ENCODE results near the gene BMPR1B. TPM values are rescaled to one million over a fixed set of nuclear protein-coding genes. Genes with fewer than 3 reads are reported as not detected.
A peak's percentile ranks its signal among the peaks of the same experiment; 100 is the strongest.

BMPR1B gene
- polyA plus RNA-seq (2013): 3.5 TPM

DNA sequence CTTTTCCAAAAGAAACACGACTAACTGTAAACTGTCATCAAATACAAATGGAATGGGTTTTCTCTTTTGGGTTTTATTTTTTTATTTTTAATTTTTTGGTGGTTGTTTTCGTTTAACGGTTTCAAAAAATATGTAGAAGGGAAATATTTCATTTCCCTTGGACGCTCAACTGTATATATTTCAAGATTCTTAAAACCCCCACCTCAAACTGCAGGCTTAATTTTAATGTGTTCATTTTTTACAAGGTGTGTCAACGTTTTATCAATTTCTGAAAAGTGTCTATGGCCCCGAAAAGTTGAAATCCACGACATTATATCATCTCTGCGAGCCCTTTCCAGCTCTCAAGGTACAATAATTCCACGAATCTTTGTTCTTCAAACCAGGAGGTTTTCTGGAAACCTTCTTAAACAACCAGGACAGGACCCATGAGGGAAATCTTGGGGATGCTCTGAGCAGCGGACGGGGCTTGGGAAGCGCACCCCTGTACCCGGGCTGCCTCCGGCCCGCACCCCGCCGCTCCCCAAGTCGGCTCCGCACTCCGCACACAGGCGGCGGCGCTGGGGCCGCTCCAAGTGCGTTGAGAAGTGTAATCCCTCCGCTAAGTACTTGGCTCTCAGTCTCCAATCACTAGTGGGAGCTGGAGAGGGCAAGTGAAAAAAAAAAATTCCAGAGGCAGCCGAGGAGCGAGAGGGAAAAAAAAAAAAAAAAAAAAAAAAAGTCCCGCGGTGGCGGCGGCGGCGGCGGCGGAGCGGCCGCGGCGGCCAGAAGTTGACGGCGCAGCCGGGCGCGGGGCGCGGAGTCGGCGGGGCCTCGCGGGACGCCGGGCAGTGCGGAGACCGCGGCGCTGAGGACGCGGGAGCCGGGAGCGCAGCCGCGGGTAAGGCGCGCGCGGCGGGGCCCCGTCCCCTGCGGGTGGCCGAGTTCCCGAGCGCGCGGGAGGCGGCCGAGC, at the start of gene BMPR1B:
Gene BMPR1B (plus strand): TSS at position 764 of the 949 bp plus-strand sequence. CDS start 346,470 bp downstream, outside the sequence.
- POLR2A ChIA-PET: interaction anchor here (0.7 kb wide), 1 partner anchor 57 kb away, joined by 6 read pairs; no protein-coding TSS in a partner anchor
- 1% methylated on average over 52 of the region's 77 CpGs for WGBS (ENCODE audit: insufficient coverage)
- peaks cover 16 to 69% (median 39%) of the 10 kb centered on the region in 5 experiments for H3K27me3 ChIP-seq (replicated peaks in 2 of 5; ENCODE audit: control insufficient read depth in 4 of 5, insufficient read depth in 5 of 5, low read length in 4 of 5)

DNA sequence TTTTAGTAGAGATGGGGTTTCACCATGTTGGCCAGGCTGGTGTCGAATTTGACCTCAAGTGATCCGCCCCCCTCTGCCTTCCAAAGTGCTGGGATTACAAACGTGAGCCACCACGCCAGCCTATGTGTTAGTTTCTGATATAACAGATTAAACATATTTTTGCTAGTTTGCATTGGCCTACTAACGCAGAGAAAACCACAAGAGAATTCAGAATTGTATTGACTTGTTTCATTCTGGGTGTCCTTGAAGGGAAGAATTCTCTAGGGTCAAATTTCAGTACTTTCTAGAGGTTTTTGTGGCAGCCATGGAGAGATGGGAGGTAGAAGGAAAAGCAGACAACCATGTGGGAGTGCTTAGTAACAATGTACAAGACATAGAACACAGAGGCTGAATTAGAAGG, 46.1 kb upstream of the BMPR1B start:
- H3K27me3 ChIP-seq (replicated peaks in 2 of 5; ENCODE audit: control insufficient read depth in 4 of 5, insufficient read depth in 5 of 5, low read length in 4 of 5): no peaks in the 10 kb centered on the region
- POLR2A ChIA-PET: no interaction called here

More for the DNA sequence above, at the start of gene BMPR1B:
- CTCF ChIA-PET: interaction anchor here (0.7 kb wide), 1 partner anchor 136 kb away, joined by 3 read pairs; no protein-coding TSS in a partner anchor
- Histone ChIP-seq H3K27ac (ENCODE audit: insufficient read depth in 1 of 2, low read depth in 1 of 2, low read length in 2 of 2, poor library complexity in 1 of 2, severe bottlenecking in 2 of 2) (no peak within 1 kb of the TSS), H3K4me3 (ENCODE audit: control insufficient read depth in 1 of 7, extremely low read depth in 1 of 7, insufficient read depth in 4 of 7, low read depth in 2 of 7, low read length in 6 of 7) (peak within 1 kb of the TSS in 6 of 7 experiments; percentile 41 to 73 (median 60)), H3K36me3 (ENCODE audit: control insufficient read depth in 4 of 4, insufficient read depth in 4 of 4, low read length in 3 of 4) (no peaks in the 10 kb centered on the region), H3K9me3 (ENCODE audit: control extremely low read depth in 1 of 5, control insufficient read depth in 4 of 5, insufficient read depth in 2 of 5, low read depth in 1 of 5, low read length in 4 of 5) (no peaks in the 10 kb centered on the region), H3K4me1 (ENCODE audit: control extremely low read depth in 1 of 4, control insufficient read depth in 4 of 4, insufficient read depth in 4 of 4, low read length in 3 of 4) (peaks cover 0 to 15% (median 13%) of the 10 kb centered on the region in 4 experiments)
- peak; percentile 15 to 56 (median 37) for DNase-seq

DNA sequence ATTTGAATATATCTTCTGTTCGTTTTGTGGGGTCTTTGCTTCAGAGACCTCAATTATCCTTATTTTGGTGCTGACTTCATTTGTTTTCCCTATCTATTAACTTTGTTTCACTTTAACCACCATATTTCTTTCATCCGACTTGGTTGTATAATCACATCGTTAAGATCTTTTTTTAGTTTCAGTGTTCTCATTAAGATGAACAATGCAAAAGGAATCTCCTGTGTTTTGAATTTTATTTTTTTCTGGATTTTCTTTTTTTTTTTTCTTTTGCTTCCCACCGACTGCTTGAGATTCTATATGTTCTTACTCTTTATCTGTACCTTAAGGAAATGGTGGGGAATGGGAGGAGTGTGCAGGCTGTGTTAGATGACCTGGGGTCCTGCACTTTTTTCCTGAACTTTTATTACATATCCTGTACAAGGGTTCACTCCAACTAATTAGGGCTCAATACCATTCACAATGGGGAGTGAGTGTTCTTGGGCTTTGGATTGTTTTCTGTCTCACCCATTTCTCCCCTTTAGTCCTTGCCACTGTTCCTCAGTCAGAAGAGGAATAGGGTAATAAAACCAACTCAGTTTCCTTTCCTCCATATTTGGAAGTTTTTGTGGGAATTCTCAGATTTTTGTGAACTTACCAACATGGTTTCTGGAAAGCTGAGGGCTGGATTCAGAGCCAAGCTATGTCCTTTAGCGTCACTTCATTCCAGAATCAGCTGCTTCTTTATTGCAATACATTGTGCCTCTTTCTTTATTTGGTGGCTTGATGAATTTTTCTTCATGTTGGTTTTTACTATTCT, 43.2 kb upstream of the BMPR1B start:
- Histone ChIP-seq H3K27me3 (replicated peaks in 2 of 5; ENCODE audit: control insufficient read depth in 4 of 5, insufficient read depth in 5 of 5, low read length in 4 of 5) (no peaks in the 10 kb centered on the region), H3K36me3 (ENCODE audit: control insufficient read depth in 4 of 4, insufficient read depth in 4 of 4, low read length in 3 of 4) (no peaks in the 10 kb centered on the region), H3K4me3 (ENCODE audit: control insufficient read depth in 1 of 7, extremely low read depth in 1 of 7, insufficient read depth in 4 of 7, low read depth in 2 of 7, low read length in 6 of 7) (no peak overlapping the region), H3K4me1 (ENCODE audit: control extremely low read depth in 1 of 4, control insufficient read depth in 4 of 4, insufficient read depth in 4 of 4, low read length in 3 of 4) (no peaks in the 10 kb centered on the region), H3K9me3 (ENCODE audit: control extremely low read depth in 1 of 5, control insufficient read depth in 4 of 5, insufficient read depth in 2 of 5, low read depth in 1 of 5, low read length in 4 of 5) (no peaks in the 10 kb centered on the region), H3K27ac (ENCODE audit: insufficient read depth in 1 of 2, low read depth in 1 of 2, low read length in 2 of 2, poor library complexity in 1 of 2, severe bottlenecking in 2 of 2) (no peak overlapping the region)
- ChIA-PET CTCF (no interaction called here), POLR2A (no interaction called here)
- no CpG with 5 or more reads among the region's 5 CpGs for whole genome bisulfite sequencing (ENCODE audit: insufficient coverage)
- DNase-seq: no peak

More for the DNA sequence above, 46.1 kb upstream of the BMPR1B start:
- CTCF ChIA-PET: no interaction called here
- no peaks in the 10 kb centered on the region for H3K4me1 ChIP-seq (ENCODE audit: control extremely low read depth in 1 of 4, control insufficient read depth in 4 of 4, insufficient read depth in 4 of 4, low read length in 3 of 4)
- no peak overlapping the region for H3K27ac ChIP-seq (ENCODE audit: insufficient read depth in 1 of 2, low read depth in 1 of 2, low read length in 2 of 2, poor library complexity in 1 of 2, severe bottlenecking in 2 of 2)
- H3K36me3 ChIP-seq (ENCODE audit: control insufficient read depth in 4 of 4, insufficient read depth in 4 of 4, low read length in 3 of 4): no peaks in the 10 kb centered on the region
- no peak for DNase-seq
- H3K9me3 ChIP-seq (ENCODE audit: control extremely low read depth in 1 of 5, control insufficient read depth in 4 of 5, insufficient read depth in 2 of 5, low read depth in 1 of 5, low read length in 4 of 5): no peaks in the 10 kb centered on the region
- WGBS (ENCODE audit: insufficient coverage): no CpG with 5 or more reads among the region's 5 CpGs
- H3K4me3 ChIP-seq (ENCODE audit: control insufficient read depth in 1 of 7, extremely low read depth in 1 of 7, insufficient read depth in 4 of 7, low read depth in 2 of 7, low read length in 6 of 7): no peak overlapping the region

DNA sequence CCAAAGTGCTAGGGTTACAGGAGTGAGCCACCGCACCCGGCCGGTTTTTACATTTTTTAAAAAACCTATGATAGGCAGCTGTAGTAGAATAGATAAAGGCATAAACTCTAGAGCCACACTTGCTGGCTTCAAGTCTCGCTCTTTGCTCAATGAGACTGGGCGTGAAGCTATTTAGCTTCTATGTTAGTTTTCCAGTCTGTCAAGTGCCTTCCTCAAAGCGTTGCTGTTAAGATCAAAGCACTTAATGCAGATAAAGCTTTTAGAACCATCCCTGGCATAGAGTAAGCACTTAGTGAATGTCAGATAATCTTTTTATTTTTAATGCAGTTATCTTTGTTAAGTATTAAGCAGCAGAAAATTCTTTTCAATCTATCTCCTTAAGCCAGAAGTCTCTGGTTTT, 42.0 kb upstream of the BMPR1B start:
- 93% methylated on average over 4 of the region's 6 CpGs for WGBS (ENCODE audit: insufficient coverage)
- Histone ChIP-seq H3K36me3 (ENCODE audit: control insufficient read depth in 4 of 4, insufficient read depth in 4 of 4, low read length in 3 of 4) (no peaks in the 10 kb centered on the region), H3K4me1 (ENCODE audit: control extremely low read depth in 1 of 4, control insufficient read depth in 4 of 4, insufficient read depth in 4 of 4, low read length in 3 of 4) (no peaks in the 10 kb centered on the region), H3K4me3 (ENCODE audit: control insufficient read depth in 1 of 7, extremely low read depth in 1 of 7, insufficient read depth in 4 of 7, low read depth in 2 of 7, low read length in 6 of 7) (no peak overlapping the region), H3K27me3 (replicated peaks in 2 of 5; ENCODE audit: control insufficient read depth in 4 of 5, insufficient read depth in 5 of 5, low read length in 4 of 5) (no peaks in the 10 kb centered on the region), H3K9me3 (ENCODE audit: control extremely low read depth in 1 of 5, control insufficient read depth in 4 of 5, insufficient read depth in 2 of 5, low read depth in 1 of 5, low read length in 4 of 5) (no peaks in the 10 kb centered on the region), H3K27ac (ENCODE audit: insufficient read depth in 1 of 2, low read depth in 1 of 2, low read length in 2 of 2, poor library complexity in 1 of 2, severe bottlenecking in 2 of 2) (no peak overlapping the region)
- POLR2A ChIA-PET: no interaction called here
- no peak for DNase-seq
- CTCF ChIA-PET: no interaction called here

DNA sequence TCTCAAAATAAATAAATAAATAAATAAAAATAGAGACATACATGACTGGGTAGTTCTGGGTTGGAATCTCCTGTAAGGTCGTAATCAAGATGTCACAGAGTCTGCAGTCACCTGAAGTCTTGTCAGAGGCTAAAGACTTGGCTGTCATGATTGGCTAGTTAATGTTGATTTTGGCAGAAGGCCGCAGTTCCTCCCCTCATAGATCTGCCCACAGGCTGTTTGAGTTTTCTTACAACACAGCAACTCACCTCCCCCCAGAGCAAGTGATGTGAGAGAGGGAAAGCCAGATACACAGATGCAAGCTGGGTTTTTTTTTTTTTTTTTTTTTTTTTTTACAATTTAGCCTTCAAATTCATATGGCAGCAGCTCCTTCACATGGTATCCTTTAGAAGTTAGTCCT, 36.4 kb upstream of the BMPR1B start:
- no CpG with 5 or more reads among the region's 2 CpGs for whole genome bisulfite sequencing (ENCODE audit: insufficient coverage)
- H3K27me3 ChIP-seq (replicated peaks in 2 of 5; ENCODE audit: control insufficient read depth in 4 of 5, insufficient read depth in 5 of 5, low read length in 4 of 5): no peaks in the 10 kb centered on the region

DNA sequence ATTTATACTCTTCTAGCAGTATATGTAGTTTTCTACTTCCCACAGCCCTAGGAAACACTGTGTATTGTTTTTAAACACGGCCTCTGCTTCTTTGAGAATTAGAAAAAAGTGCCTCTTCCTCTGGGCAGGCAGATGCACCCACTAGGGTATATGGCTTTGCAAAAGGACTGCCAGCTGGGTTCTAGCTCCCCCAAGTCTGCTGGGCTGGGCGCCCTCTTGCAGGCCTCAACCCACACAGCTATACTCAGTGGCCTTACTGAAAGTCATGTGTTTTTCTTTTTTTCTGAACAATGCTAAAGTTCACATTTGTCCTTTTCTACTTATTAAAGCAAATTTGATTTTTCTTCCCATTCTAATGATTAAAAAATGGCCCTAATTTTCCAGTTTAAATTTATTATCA, 35.5 kb upstream of the BMPR1B start:
- DNase-seq: peak in 1 of 3 donors; percentile 3
- H3K27ac ChIP-seq (ENCODE audit: insufficient read depth in 1 of 2, low read depth in 1 of 2, low read length in 2 of 2, poor library complexity in 1 of 2, severe bottlenecking in 2 of 2): no peak overlapping the region
- H3K36me3 ChIP-seq (ENCODE audit: control insufficient read depth in 4 of 4, insufficient read depth in 4 of 4, low read length in 3 of 4): no peaks in the 10 kb centered on the region
- no peaks in the 10 kb centered on the region for H3K27me3 ChIP-seq (replicated peaks in 2 of 5; ENCODE audit: control insufficient read depth in 4 of 5, insufficient read depth in 5 of 5, low read length in 4 of 5)
- no peak overlapping the region for H3K4me3 ChIP-seq (ENCODE audit: control insufficient read depth in 1 of 7, extremely low read depth in 1 of 7, insufficient read depth in 4 of 7, low read depth in 2 of 7, low read length in 6 of 7)
- H3K4me1 ChIP-seq (ENCODE audit: control extremely low read depth in 1 of 4, control insufficient read depth in 4 of 4, insufficient read depth in 4 of 4, low read length in 3 of 4): peaks cover 0 to 8% (median 6%) of the 10 kb centered on the region in 4 experiments
- no peaks in the 10 kb centered on the region for H3K9me3 ChIP-seq (ENCODE audit: control extremely low read depth in 1 of 5, control insufficient read depth in 4 of 5, insufficient read depth in 2 of 5, low read depth in 1 of 5, low read length in 4 of 5)
- ChIA-PET CTCF (interaction anchor here (0.8 to 0.9 kb wide), 2 partner anchors 39 to 374 kb away, joined by 3 read pairs; no protein-coding TSS in a partner anchor), POLR2A (no interaction called here)
- 78% methylated on average over 1 of the region's 2 CpGs for WGBS (ENCODE audit: insufficient coverage)

More for the DNA sequence above, 36.4 kb upstream of the BMPR1B start:
- Histone ChIP-seq H3K9me3 (ENCODE audit: control extremely low read depth in 1 of 5, control insufficient read depth in 4 of 5, insufficient read depth in 2 of 5, low read depth in 1 of 5, low read length in 4 of 5) (no peaks in the 10 kb centered on the region), H3K4me3 (ENCODE audit: control insufficient read depth in 1 of 7, extremely low read depth in 1 of 7, insufficient read depth in 4 of 7, low read depth in 2 of 7, low read length in 6 of 7) (no peak overlapping the region), H3K27ac (ENCODE audit: insufficient read depth in 1 of 2, low read depth in 1 of 2, low read length in 2 of 2, poor library complexity in 1 of 2, severe bottlenecking in 2 of 2) (no peak overlapping the region), H3K4me1 (ENCODE audit: control extremely low read depth in 1 of 4, control insufficient read depth in 4 of 4, insufficient read depth in 4 of 4, low read length in 3 of 4) (peaks cover 0 to 8% (median 6%) of the 10 kb centered on the region in 4 experiments), H3K36me3 (ENCODE audit: control insufficient read depth in 4 of 4, insufficient read depth in 4 of 4, low read length in 3 of 4) (no peaks in the 10 kb centered on the region)
- ChIA-PET CTCF (no interaction called here), POLR2A (no interaction called here)
- DNase-seq: no peak
